ENCODE results near the gene BCL2. TPM values are rescaled to one million over a fixed set of nuclear protein-coding genes. Genes with fewer than 3 reads are reported as not detected.

Gene BCL2
- total RNA-seq, 2 donors from 2014 or later = 13.9 to 16.4 TPM

GRCh38 chr18:63325086-63325686, 5.6 kb upstream of the BCL2 start:
- Histone ChIP-seq H3K4me1 (peaks cover 3% of the 10 kb centered on the region), H3K9ac (ENCODE audit: low read depth in 2 of 2, low read length in 2 of 2) (no peak overlapping the region), H3K27ac (no peak overlapping the region), H3K9me3 (no peaks in the 10 kb centered on the region), H3K27me3 (no peaks in the 10 kb centered on the region), H3K36me3 (no peaks in the 10 kb centered on the region), H3K4me3 (no peak overlapping the region)
- intact Hi-C loops (cut with DNase I) = no loop called here
- no peak for DNase-seq
- TF ChIP-seq CTCF (IDR thresholded peaks at IDR 0.05) = no peak

DNA sequence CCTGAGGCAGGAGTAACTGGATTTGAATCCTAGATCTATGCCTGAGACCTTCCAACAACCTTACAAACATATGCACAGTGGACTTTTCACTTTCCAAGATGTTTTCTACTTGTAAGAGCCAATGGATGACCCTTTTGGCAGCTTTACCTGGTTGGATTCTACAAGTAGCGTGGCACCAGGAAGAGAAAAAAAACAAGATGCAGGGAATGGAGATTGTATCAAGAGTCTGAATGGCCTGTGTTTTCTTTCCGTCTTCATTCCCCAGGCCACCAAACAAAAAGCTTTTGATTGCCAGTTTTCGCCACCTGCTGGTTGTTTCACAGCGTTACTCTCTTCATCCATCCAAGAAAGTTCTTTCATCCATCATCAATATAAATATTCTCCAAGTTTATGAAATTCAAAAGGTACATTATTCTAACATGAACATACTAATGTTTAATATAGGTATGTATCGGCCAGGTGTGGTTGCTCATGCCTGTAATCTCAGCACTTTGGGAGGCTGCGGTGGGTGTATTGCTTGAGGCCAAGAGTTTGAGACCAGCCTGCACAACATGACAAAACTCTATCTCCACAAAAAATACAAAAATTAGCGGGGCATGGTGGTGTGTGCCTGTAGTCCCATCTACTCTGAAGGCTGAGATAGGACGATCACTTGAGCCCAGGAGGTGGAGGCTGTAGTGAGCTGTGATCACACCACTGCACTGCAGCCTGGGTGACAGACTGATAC, 3.5 kb upstream of the BCL2 start:
- Histone ChIP-seq H3K27me3 (no peaks in the 10 kb centered on the region), H3K4me1 (peaks cover 3% of the 10 kb centered on the region), H3K4me3 (no peak overlapping the region), H3K9me3 (no peaks in the 10 kb centered on the region), H3K36me3 (no peaks in the 10 kb centered on the region), H3K9ac (ENCODE audit: low read depth in 2 of 2, low read length in 2 of 2) (no peak overlapping the region), H3K27ac (peak overlapping the region; percentile 11)
- TF ChIP-seq CTCF (IDR thresholded peaks at IDR 0.05) = peak; percentile 59
- intact Hi-C loops (cut with DNase I) = loop anchor here (2.0 kb wide), 1 partner anchor 308 kb away; no protein-coding TSS in a partner anchor
- DNase-seq = peak; percentile 74

DNA sequence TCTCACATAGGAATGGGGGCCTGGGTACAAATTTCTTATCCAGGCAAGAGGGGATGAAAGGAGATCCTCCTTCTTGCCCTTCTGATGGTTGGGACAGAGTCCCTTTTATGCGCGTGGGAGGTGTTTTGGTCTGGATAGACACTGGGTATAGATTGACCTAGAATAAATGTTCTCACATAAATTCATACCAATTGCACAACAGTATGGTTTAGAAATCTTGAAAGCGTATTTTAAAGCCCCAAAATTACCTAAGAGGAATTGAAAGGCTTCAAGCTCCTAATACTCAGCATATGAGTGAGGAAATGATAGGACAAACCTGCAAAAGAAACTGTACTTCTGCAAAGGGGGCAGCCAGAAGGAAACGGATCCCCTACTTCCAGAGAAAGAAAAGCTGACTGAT, 2.6 kb upstream of the BCL2 start:
- intact Hi-C loops (cut with DNase I) = loop anchor here (2.0 kb wide), 1 partner anchor 307 kb away; no protein-coding TSS in a partner anchor
- Histone ChIP-seq H3K36me3 (no peaks in the 10 kb centered on the region), H3K27me3 (no peaks in the 10 kb centered on the region), H3K4me3 (no peak overlapping the region), H3K9me3 (no peaks in the 10 kb centered on the region), H3K9ac (ENCODE audit: low read depth in 2 of 2, low read length in 2 of 2) (no peak overlapping the region), H3K4me1 (peaks cover 3% of the 10 kb centered on the region), H3K27ac (peak overlapping the region; percentile 11)
- DNase-seq = no peak
- TF ChIP-seq CTCF (IDR thresholded peaks at IDR 0.05) = no peak

- no peaks in the 10 kb centered on the region for H3K9me3 ChIP-seq
- no peak overlapping the region for H3K4me3 ChIP-seq
- H3K9ac ChIP-seq (ENCODE audit: low read depth in 2 of 2, low read length in 2 of 2) = peak overlapping the region in 1 of 2 donors; percentile 93
- TF ChIP-seq CTCF (IDR thresholded peaks at IDR 0.05) = no peak
- H3K36me3 ChIP-seq = no peaks in the 10 kb centered on the region
- intact Hi-C loops (cut with DNase I) = no loop called here
- no peaks in the 10 kb centered on the region for H3K27me3 ChIP-seq
- H3K4me1 ChIP-seq = peaks cover 3% of the 10 kb centered on the region
- DNase-seq = no peak
- no peak overlapping the region for H3K27ac ChIP-seq
These were observed 1.7 kb upstream of the BCL2 start for GRCh38 chr18:63321291-63321690.

- no peak overlapping the region for H3K27ac ChIP-seq
- peak overlapping the region; percentile 36 for H3K4me3 ChIP-seq
- no peak for DNase-seq
- H3K36me3 ChIP-seq = no peaks in the 10 kb centered on the region
- intact Hi-C loops (cut with DNase I) = no loop called here
- H3K9me3 ChIP-seq = no peaks in the 10 kb centered on the region
- no peak for TF ChIP-seq CTCF (IDR thresholded peaks at IDR 0.05)
- peak overlapping the region; percentile 79 to 93 for H3K9ac ChIP-seq (ENCODE audit: low read depth in 2 of 2, low read length in 2 of 2)
- H3K27me3 ChIP-seq = no peaks in the 10 kb centered on the region
- peaks cover 3% of the 10 kb centered on the region for H3K4me1 ChIP-seq
These were observed 1.4 kb upstream of the BCL2 start for GRCh38 chr18:63320975-63321265.

Data from colonic mucosa (tissue), 4 donors.